Epithelial cell of esophagus (primary cell): ENCODE measurements around the gene DOC2A.

Experiments used
- DNase-seq: peaks from one replicate; pipeline ENCODE4 v3.0.0; 2010; ENCODE audit warnings: low read depth
- H3K4me3 ChIP-seq: 2 replicates; pipeline ENCODE4 v1.5.1; 2011; ENCODE audit warnings: mild to moderate bottlenecking, low read length, control low read depth
- TF ChIP-seq, protein P1 (sequence below): IDR thresholded peaks from 2 replicates; pipeline ENCODE4 v1.5.1; 2011; ENCODE audit warnings: low read depth, mild to moderate bottlenecking, low read length, control low read depth, inconsistent platforms; ENCODE audit not compliant: insufficient read depth; ENCODE audit errors: missing control alignments

DOC2A gene

DNA sequence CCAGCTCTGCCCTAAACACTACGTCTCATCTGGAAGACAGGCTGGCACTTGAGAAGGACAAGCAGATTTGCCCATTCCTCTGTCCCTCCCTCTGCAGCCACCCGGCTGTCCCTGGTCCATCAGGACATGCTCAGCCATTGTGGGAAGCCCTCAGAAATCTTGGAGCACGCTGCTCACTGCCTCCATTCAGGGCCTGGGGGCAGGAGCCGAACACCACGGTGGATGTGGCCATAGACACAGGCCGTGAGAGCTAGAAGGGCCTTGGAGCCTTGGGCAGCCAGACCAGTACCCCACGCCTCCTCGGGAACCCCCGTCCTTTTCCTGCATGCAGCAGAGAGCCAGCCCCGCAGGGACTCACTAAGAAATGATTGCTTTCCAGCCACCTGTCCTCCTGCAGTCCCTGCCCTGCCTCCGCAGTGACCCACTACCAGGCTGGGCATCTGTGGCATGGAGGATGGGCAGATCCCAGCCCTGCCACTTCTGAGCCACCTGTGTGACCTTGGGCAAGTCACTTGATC, 3.4 kb downstream of the DOC2A start:
- TF ChIP-seq, protein P1, sequence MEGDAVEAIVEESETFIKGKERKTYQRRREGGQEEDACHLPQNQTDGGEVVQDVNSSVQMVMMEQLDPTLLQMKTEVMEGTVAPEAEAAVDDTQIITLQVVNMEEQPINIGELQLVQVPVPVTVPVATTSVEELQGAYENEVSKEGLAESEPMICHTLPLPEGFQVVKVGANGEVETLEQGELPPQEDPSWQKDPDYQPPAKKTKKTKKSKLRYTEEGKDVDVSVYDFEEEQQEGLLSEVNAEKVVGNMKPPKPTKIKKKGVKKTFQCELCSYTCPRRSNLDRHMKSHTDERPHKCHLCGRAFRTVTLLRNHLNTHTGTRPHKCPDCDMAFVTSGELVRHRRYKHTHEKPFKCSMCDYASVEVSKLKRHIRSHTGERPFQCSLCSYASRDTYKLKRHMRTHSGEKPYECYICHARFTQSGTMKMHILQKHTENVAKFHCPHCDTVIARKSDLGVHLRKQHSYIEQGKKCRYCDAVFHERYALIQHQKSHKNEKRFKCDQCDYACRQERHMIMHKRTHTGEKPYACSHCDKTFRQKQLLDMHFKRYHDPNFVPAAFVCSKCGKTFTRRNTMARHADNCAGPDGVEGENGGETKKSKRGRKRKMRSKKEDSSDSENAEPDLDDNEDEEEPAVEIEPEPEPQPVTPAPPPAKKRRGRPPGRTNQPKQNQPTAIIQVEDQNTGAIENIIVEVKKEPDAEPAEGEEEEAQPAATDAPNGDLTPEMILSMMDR = no peak
- no peak overlapping the region for H3K4me3 ChIP-seq
- no peak for DNase-seq

DNA sequence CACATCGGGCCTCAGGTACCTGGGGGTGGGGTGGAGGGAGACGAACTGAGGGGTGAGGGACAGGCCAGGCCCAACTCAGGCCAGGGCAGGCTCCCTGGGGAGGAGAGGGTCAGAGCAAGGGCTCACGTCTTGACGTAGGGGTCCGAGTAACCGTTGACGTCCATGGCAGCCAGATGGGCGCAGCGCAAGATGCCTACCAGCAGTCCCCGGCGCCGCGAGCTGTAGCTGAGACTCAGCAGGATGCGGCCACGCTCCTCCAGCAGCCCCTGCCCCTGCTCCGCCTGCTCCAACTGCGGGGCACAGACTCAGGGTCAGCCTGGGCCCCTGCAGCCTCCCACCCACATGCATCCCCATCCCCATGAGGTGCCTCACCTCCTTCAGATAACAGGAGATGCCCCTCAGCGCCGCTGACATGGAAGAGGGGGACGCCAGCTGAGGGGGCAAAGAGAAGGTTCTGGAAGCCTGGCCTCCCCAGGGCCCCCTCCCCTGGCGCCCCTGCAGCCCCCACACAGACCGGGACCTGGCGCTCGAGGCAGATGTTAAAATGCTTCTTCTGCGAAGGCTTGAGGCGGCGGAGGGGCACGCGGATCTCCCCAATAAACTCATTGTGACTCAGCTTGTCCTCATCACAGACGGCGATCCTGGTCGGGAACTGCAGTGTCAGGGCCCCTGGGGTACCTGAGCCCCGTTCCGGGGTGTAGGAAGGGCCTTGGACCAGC, 4.0 kb downstream of the DOC2A start:
- TF ChIP-seq, protein P1 = no peak
- H3K4me3 ChIP-seq = no peak overlapping the region

DNA sequence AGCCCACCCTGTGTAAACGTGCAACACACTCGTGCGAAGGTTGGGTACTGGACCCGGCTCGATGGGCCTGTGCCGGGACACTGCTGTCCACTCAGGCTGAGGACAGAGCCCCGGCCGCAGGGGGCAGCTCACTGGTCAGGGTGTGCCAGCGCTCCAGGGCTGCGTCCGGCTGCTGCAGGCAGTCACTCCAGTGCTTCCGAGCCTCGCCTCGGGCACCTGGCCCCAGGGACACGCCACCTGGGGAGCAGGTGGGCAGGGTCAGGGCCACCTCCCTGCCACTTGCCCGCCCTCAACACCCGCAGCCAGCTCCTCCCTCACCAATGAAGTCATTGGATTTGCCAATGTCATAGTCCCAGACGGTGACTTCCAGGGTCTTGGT, 4.7 kb downstream of the DOC2A start:
- no peak overlapping the region for H3K4me3 ChIP-seq
- TF ChIP-seq, protein P1 = no peak
- DNase-seq = no peak

More for the DNA sequence above, 4.0 kb downstream of the DOC2A start:
- DNase-seq = no peak

DNA sequence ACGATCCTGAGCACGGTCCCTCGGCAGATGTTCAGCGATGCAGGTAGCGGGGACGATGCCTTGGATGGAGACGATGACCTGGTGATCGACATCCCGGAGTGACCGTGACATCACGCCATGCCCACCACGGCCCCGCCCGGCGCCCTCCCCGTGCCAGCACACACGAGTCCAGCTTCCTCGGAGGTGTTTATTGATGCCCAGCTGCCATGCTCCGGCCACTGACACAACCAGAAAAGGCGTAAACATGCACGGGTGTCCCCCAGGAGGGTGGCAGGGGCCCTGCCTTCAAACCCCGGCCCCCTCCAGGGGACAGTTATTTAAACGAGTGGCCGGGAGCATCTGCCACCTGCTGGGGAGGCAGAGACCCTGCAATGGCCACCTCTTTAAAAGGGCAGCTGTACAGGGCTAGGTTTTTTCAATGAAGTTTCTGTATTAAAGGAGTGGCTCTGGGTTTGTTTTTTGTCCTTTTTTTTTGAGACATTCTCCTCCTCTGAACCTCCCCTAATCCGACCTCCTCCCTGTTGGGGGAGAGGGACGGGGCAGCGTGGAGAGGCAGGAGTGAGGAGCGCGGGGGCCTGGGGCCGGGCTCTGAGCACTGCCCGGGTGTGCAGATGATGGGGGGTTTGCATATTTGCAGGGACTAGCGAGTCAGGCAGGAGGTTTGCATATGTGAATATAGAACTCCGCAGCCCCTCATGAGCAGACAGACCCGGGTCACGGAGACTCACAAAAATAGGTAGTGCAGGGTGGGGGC, 5.3 kb downstream of the DOC2A start:
- no peak overlapping the region for H3K4me3 ChIP-seq
- peak; percentile 47 for DNase-seq
- TF ChIP-seq, protein P1 = peak; percentile 80

DNA sequence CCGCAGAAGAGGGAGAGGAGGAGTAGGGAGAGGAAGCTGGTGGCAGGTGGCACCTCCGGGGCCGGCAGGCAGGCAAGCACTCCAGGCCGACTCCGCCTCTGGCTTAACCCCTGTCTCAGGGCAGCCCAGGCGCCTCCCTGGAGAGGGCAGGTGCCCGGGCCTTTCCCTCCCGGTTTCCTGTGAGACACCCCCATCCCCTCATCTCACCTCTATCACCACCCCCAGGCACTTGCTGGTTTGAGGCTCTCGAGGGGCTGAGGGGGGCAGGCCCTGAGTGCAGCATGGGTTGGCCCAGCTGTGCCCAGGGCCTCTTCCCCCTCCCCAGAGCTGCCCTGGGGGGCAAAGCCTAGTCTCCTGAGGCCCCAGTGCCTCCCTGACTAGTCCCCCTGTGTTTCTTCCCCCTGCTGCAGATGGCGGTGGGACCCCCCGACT, 6.0 kb downstream of the DOC2A start:
- DNase-seq = no peak
- H3K4me3 ChIP-seq = no peak overlapping the region
- TF ChIP-seq, protein P1 = no peak

DNA sequence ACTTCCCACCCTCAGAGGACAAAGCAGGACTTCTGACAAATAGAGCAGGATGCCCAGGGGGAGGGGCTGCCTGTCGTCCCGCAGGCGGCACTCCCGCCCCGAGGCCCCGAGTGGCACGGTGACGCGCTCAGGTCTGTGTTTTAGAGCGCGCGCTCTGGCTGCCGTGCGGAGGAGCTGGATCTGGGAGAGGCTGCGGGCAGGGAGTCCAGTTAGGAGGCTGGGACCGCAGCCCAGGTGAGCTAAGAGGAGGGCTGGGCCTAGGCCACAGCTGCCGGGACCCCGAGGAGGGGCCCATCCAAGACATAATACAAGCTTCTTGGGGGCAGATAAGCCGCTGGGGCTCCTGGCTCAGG, 6.4 kb downstream of the DOC2A start:
- H3K4me3 ChIP-seq = no peak overlapping the region
- no peak for DNase-seq
- TF ChIP-seq, protein P1 = no peak
